HG03378 (cell line): Measurements from ENCODE around the gene CERCAM.

Source experiments
- ATAC-seq: cut with Tn5 transposase; IDR thresholded peaks from one replicate; pipeline ENCODE4 v1.9.1; 2021; ENCODE audit warnings: mild to moderate bottlenecking, moderate library complexity; ENCODE audit not compliant: unreplicated experiment

Gene CERCAM, protein sequence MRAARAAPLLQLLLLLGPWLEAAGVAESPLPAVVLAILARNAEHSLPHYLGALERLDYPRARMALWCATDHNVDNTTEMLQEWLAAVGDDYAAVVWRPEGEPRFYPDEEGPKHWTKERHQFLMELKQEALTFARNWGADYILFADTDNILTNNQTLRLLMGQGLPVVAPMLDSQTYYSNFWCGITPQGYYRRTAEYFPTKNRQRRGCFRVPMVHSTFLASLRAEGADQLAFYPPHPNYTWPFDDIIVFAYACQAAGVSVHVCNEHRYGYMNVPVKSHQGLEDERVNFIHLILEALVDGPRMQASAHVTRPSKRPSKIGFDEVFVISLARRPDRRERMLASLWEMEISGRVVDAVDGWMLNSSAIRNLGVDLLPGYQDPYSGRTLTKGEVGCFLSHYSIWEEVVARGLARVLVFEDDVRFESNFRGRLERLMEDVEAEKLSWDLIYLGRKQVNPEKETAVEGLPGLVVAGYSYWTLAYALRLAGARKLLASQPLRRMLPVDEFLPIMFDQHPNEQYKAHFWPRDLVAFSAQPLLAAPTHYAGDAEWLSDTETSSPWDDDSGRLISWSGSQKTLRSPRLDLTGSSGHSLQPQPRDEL

DNA sequence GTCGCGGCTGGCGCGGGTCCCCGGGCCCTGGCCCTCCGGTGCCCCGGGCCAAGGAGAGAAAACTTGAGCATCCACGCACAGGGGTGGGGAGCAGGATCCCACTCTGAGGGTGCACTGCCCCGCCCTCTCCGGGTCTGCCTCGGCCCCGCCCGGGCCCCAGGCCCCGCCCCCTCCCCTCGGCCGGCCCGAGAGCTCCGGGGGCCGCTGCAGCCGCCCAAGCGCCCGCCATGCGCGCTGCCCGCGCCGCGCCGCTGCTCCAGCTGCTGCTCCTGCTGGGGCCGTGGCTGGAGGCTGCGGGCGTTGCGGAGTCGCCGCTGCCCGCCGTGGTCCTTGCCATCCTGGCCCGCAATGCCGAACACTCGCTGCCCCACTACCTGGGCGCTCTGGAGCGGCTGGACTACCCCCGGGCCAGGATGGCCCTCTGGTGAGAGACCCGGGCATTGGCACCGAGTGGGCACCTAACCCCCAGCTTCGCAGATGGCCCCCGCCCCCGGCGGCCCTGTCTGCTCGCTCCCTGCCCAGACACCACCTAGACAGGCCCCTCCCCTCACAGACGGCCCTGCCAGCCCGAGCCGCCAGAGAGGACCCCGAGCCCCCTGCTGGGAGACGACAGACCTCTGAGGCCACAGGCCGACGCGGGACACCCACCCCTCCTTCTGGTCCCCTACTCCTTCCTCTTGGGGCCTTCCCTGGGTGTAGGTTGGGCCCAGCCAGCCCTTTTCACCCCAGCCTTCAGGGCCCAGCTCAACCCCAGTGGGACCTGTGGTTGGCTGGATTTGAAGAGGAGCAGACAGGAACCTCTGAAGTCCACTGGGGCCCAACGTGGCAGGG is at the start of gene CERCAM:
Gene CERCAM, plus strand, starts transcription at position 207 of the 831 bp plus-strand sequence. Its CDS starts 21 bp downstream, at position 228.
- peak; percentile 56 for ATAC-seq

DNA sequence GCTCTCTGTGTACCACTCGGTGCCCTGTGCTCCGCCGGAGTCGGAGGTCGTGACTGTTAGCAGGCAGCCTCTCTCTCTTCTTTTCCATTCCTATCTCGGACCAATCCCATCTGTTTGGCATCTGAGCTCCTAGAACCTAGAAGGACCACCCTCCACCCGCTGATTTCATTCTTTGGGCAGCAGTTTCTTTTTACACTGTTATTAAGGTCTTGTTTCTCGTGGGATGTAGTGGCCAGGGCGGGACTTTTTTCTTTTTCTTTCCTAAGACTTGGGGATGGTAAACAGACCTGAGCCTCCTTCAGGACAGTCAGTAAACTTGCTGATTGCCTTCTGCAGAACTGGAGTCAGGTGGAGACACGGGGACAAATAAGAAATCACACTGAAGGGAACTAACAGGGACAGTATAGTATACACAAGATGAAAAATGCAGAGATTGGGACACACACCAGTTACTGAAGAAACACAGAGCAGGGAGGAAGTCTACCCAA is 49.0 kb upstream of the CERCAM start:
- ATAC-seq, result no peak

DNA sequence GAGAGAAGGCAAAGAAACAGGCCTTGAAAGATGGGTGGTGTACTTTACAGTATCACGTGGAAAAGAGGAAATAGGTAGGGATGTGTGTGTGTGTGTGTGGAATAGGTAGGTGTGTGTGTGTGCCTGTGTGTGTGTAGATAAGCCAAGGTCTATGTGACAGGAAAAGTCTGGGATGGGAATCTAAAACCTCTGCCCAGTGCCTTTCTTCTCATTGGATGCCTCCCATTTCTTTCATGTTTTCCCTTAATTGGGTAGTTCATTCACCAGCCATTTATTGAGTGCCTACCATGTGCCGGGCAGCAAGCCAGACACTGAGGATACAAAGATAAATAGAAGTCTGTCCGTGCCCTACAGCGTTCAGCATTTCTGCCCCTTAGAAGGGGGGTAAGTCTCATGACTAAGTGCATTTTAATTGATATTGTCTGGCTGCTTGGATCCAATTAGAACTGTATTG is 48.4 kb upstream of the CERCAM start:
- ATAC-seq, result no peak

DNA sequence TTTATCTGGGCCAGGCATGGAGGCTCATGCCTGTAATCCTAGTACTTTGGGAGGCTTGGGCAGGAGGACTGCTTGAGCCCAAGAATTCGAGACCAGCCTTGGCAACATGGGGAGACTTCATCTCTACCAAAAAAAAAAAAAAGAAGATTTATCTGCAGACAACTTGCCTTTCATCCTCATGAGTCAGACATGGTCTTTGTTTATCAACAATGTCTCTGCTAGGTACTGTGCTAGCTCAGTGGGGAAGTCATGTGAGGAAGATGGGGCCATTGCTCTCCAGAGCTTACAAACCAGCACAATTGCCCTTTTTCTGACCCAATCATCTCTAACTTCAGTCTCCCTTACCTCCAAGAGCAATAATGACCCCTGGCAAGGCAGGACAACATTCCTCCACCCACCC is 47.9 kb upstream of the CERCAM start:
- ATAC-seq, result no peak

DNA sequence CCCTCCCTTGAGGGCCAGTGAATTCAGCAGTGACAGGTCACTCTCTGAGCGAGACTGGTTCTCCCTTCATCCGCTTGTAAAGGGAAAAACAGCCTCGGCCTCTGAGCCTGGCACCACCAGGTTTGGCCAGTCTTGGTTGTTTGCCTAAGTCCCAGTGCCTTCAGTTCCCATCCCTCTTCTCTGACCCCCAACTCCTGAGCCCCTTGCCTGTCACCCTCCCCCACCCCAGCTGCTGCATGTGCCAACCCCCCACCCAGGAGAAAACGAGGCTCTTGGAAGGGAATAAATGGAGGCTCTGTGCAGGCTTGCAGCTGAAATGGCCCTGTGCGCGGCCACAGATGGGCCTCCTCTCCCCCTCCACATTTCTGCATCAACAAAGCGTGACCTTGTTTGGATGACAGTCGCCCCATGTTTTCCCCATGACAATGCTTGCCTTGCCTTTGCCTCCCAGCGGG is 46.4 kb upstream of the CERCAM start:
- no peak for ATAC-seq

DNA sequence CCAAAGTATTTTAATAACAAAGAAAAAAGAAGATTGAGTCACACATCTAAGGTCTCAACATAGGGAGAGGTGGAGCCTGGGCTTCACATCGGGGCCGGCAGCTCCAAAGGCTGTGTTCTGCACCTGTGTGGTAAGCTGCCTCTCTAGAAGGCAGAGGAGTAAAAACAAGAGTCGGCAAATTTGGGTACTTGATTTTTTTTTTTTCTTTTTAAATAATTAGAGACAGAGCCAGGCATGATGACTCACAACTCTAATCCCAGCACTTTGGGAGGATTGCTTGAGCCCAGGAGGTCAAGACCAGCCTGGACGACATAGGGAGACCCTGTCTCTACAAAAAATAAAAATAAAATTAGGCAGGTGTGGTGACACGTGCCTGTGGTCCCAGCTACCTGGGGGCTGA is 44.8 kb upstream of the CERCAM start:
- no peak for ATAC-seq

DNA sequence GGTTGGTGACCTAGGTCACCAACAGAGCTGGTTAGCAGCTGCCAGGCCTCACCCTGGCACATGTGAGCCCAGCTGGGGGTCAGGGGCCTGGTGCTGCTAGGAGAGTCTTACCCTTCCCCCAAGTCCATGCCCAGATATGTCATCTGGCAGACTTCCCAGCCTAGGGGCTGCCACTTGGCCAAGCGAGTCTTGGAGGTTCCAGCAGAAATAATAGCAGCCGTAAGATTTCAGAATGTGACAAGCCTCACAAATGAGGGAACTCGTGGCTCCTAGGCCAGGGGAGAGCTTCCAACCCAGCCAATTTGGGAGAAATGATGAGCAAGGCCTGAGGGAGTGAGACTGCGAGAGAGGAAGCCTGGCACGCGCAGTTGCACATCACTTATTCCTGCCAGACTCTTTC is 38.4 kb upstream of the CERCAM start:
- ATAC-seq, result no peak

DNA sequence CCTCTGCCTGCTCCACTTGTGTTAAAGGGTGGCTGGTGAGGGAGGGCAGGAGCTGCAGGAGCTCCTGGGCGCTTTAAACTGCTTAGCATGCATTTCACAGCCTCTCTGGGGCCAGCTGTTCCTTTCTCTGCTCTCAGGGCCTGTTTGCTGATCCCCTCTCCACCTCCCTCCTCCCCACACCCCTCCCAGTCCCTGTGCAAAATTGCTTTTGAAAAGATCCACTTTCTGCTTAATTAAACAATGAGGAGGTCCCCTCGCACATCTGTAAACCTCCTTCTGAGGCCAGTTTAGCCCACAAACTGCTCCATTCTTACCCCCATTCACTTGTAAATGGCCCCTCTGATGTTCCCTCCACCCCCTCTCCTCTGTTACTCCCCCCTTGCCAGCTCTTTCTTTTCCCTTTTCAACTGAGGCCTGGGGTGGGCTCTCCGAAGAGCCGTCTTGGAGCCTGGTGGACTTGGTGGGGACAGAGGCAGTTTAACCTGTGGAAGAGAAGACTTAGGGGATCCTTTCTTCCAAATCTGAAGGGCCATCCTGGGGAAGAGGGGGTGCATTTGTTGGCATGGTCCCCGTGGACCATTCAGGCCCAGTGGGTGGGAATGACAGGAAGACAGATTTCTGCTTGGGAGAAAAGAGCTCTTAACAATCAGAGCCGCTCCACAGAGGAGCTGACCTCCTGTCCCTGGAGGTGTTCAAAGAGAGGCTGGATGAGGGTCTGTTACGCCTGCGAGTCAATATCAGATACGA is 37.5 kb upstream of the CERCAM start:
- ATAC-seq, result no peak

DNA sequence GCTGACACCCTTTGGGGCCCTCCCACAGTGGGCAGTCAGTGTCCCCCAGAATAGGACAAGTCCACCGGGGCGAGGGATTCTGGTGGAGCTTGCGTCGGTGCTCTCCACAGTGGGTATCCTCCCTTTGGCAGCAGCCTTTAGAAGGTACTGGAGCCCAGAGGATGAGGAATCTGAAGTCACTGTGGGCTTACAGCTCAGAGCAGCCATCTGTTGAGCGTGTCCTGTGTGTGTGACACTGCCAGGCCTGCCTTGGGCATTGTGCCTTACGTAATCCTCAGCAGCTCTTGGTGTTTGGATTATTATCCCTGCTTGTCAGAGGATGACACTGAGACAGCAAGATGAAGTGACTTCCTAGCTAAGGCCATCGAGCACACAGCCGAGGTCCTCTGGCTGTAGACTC is 36.9 kb upstream of the CERCAM start:
- no peak for ATAC-seq

DNA sequence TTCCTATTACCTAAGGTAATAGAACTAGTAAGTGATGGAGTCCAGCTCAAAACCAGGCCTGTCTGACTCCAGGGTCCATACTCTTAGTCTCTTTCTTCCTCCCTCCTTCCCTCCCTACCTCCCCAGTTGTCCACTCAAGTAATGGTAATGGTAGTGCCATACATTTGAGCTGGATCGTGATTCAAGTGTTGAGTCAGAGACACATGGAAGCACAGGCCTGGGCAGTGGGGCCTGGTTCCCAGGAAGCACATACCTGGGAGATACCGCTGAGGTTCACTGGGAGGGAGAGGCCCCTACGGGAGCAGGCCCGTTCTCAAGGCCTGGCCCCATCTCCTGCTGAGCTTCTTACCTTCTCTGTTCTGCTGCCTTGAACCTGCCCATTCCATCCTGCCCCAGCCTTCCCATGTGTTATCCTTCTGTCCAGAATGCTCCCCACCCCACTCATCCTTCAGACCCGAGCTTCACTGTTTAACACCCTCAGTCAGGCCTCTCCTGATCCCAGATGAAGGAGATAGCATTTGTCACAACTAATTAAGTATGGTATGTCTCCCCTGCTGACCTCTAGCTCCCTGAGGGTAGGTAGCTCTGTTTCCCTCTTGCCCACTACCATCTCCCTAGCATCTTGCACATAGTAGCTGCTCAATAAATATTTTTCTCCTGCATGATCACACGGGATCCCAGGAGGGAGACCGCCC is 35.7 kb upstream of the CERCAM start:
- no peak for ATAC-seq

DNA sequence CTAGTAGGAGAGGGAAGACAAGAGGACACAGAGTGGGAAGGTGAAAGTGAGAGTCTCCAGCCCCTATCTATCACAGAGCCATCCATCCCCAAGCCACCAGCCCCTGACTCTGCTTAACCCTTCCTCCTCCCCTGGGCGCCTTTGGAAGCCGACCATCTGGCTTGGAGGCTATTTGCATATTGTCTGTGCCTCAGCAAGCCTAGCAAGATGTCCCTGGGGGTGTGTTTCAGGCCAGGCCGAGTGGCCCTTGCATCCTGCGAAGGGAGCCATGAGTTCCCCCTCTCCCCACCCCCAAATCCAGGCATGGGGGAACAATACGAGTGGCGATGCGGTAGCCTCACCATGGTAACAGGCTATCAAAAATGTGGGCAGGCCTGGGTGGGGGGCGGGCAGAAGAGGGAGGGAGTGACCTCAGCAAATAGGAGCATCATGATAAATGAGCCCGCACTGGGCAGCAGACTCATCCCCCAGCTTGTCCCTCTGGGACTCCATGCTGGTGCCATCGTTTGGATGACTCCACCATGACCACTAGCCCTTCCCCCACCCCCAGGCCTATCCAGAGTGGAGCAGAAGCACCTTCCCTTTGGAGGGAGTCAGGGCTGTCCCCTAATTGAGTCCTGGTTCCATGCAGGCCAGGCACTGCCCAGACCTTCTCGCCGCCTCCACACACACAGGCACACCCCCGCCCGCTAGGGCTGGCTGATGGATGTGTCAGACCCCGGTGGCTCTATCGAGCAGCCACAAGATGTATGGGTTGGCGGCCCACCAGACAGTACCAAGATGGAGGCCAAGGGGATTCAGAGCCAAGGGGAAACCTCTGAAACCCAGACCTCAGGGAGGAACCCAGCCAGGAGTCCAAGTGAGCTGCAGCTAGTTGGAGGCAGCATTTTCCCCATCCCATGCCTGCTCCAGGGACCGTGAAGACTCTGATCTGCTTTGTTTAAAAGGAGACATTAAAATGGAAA is 34.9 kb upstream of the CERCAM start:
- no peak for ATAC-seq

DNA sequence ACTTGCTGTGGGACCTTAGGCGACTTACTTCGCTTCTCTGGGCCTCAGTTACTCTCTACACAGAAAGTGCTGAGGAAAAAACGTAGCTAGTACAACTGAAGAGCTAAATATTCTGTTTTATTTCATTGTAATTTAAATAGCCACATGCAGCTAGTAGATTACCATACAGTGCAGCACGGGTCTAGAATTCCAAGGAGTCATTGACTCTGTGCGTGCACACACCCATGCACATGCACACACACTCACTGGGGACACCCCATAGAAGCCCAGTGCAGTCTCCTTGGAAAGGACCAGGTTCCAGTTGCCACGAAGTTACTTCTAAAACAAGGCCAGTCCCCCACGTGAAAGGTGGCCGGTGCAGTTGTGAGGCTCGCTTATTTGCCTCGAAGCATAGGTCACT is 32.5 kb upstream of the CERCAM start:
- no peak for ATAC-seq

DNA sequence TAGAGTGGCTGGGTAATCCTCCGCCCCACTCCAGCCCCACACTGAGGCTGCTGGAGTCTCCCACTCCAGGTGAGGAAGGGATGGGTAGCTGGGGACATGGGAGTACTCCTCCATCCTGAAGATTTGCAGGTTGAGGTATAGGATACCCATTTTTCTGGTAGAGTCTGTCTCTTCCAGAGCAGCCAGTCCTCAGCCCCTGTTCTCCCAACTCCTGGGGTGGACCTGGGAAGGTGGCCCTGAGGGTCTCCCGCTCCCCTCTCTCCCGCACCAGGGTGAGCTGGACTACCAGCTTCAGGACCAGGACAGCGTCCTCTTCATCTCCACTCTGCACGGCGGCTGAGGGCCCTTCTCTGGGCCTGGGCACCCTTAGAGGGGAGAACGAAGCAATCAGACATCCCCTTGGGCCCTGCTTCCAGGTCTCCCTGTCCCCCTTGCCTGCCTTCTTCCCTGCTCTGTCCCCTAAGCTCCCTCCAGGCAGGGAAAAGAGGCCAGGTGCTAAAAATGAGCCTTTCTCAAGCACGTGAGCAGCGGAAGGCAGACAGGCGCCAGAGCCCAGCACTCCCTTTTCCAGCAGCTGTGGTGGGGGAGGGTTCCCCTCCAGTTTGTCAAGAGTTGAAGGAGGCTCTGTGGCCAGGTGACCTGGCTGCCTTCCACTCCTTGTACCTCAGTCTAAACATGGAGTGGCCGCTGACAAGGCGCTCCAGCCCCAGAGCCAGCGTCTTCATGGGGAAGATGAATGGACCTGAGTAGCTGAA is 31.1 kb upstream of the CERCAM start:
- ATAC-seq, result no peak

DNA sequence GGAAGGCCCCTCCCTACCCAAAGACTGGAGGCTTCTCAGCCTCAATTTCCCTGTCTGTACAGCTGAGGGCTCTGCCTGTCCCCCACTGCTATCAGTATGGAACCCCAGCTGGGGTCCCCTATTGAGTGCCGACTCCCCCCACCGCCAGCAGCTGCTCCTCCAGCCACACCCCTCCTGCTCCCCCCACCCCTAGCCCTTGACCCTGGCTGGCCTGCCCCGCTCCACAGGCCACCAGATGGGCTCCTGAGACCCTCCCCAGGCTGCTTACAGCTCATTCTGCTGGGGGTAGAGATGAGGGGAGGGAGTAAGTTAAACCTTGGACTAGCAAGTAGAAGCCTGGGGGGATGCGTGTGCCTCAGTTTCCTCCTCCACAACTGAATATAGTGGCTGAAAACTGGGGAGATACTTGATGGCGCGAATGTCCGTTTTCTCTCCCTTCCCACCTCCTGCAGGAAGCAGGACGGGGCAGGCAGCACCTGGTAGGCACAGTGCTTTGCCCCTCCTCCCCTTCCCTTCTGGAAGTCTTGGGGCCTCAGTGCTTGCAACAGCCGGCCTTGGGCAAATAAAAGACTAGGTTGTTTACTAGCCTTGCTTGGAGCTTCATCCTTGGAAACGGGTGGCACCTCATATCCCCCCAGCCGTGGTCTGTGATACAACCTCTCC is 30.4 kb upstream of the CERCAM start:
- no peak for ATAC-seq

DNA sequence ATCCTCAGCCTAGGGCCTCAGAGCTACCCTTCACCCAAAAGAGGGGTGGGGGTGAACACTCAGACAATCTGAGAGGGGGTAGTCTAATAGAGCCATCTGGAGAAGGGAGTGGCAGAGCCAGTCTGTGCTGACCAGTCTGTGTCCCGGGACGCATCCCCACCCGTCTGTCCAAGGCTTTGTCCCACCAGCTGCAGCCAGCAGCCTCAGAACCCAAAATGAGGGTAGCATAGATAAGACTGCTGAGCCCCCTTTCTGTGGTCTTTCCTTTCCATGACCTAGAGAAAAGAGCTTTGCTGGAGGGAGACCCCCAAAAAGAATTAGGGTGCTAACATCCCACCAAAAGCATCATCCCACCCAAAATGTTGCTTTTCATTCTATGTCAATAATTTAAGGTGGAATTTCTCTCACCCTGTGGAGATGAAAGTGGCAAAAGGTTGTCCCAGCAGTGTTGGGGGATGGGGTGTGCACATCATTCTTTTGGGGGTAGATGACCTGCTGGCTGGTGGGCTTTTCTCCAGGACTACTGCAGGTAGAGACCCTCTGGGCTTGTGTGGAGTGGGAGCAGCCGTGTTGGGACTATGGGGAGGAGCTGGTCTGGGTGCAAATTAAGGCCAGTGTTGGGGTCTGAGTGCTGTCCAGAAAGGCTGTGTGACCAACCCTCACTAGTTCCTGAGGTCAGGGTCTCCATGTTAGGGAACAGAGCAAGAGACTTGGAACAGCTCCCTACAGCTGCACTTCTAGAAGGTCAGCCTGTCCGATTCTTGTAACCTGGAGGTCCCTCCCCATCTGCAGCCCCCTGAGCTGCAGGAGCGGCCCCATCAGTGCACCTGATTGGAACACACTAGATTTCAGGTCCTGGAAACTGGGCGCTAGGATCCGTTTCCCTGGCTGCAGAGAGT is 29.6 kb upstream of the CERCAM start:
- no peak for ATAC-seq

DNA sequence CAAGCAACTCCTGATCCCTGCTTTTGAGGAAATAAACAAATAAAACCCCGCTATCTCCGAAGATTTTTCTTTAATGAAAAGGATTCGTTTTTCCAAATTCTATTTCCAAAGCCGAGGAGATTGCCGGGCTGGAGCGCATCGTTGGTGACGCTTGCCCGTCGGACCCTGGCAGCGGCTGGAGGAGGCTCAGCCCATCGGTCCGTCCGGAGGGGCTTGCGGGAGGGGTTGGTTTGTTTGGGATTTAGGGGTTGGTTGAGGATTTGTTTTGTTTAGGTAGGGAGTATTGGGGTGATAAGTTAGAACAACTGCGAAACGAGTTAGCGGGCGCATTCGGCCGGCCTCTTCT is 28.7 kb upstream of the CERCAM start:
- ATAC-seq, result no peak
